Measurements from ENCODE around the gene CEACAM21. TPM values are rescaled to one million over a fixed set of nuclear protein-coding genes. Genes with fewer than 3 reads are reported as not detected.

CEACAM21 gene
- total RNA-seq (2022; extraction: Qiagen RNA extraction; ENCODE audit: low read depth): not detected in 5 replicates

GRCh38 chr19:41575998-41576397 is at the start of gene CEACAM21:
TSS of gene CEACAM21 (plus strand) at chr19:41576166. CDS start at chr19:41576275, 109 bp downstream.

GRCh38 chr19:41626877-41627276 is 50.9 kb downstream of the CEACAM21 start, which contains the start of gene CEACAM4:
TSS of gene CEACAM4 (minus strand) at chr19:41627074. CDS start at chr19:41626963, 111 bp downstream.

Other genes with a start within 250 kb of the CEACAM21 start
- gene TGFB1, start 222.2 kb upstream of the CEACAM21 start, total RNA-seq (2022; extraction: Qiagen RNA extraction; ENCODE audit: low read depth): 110 to 153 TPM (median 149 TPM) in 5 replicates
- 22.7 to 35.3 TPM (median 29.5 TPM) in 5 replicates for gene B9D2, start 212.0 kb upstream of the CEACAM21 start, total RNA-seq (2022; extraction: Qiagen RNA extraction; ENCODE audit: low read depth)
- gene TMEM91, start 199.6 kb upstream of the CEACAM21 start, total RNA-seq (2022; extraction: Qiagen RNA extraction; ENCODE audit: low read depth): 2.5 to 5.4 TPM (median 4.8 TPM) in 5 replicates
- gene EXOSC5, start 178.8 kb upstream of the CEACAM21 start, total RNA-seq (2022; extraction: Qiagen RNA extraction; ENCODE audit: low read depth): 64.5 to 99.5 TPM (median 88.6 TPM) in 5 replicates
- gene BCKDHA, start 178.3 kb upstream of the CEACAM21 start, total RNA-seq (2022; extraction: Qiagen RNA extraction; ENCODE audit: low read depth): 36.9 to 45.2 TPM (median 40.6 TPM) in 5 replicates
- 0.08 to 0.14 TPM (median 0.12 TPM) in 3 of 5 replicates, not detected in the others for gene B3GNT8, start 148.8 kb upstream of the CEACAM21 start, total RNA-seq (2022; extraction: Qiagen RNA extraction; ENCODE audit: low read depth)
- 103 to 114 TPM (median 109 TPM) in 5 replicates for gene DMAC2, start 136.3 kb upstream of the CEACAM21 start, total RNA-seq (2022; extraction: Qiagen RNA extraction; ENCODE audit: low read depth)
- gene ERICH4, start 133.0 kb upstream of the CEACAM21 start, total RNA-seq (2022; extraction: Qiagen RNA extraction; ENCODE audit: low read depth): not detected in 5 replicates
- not detected in 5 replicates for gene CEACAM4, start 50.9 kb downstream of the CEACAM21 start, total RNA-seq (2022; extraction: Qiagen RNA extraction; ENCODE audit: low read depth)
- gene CEACAM7, start 112.1 kb downstream of the CEACAM21 start, total RNA-seq (2022; extraction: Qiagen RNA extraction; ENCODE audit: low read depth): not detected in 5 replicates
- gene CEACAM5, start 132.5 kb downstream of the CEACAM21 start, total RNA-seq (2022; extraction: Qiagen RNA extraction; ENCODE audit: low read depth): 1.6 to 2.0 TPM (median 1.9 TPM) in 5 replicates
- gene CEACAM6, start 179.4 kb downstream of the CEACAM21 start, total RNA-seq (2022; extraction: Qiagen RNA extraction; ENCODE audit: low read depth): 17.4 to 23.4 TPM (median 20.5 TPM) in 5 replicates
- gene CEACAM3, start 220.4 kb downstream of the CEACAM21 start, total RNA-seq (2022; extraction: Qiagen RNA extraction; ENCODE audit: low read depth): not detected in 5 replicates

Data from A549 treated with ZK216348 at 1 μM for 4 hours (cell line).